ENCODE data around the gene MARCHF3. TPM values are rescaled to one million over a fixed set of nuclear protein-coding genes. Genes with fewer than 3 reads are reported as not detected.

The MARCHF3 gene
- total RNA-seq, 2 donors from 2014 or later, result 10.4 to 34.1 TPM

DNA sequence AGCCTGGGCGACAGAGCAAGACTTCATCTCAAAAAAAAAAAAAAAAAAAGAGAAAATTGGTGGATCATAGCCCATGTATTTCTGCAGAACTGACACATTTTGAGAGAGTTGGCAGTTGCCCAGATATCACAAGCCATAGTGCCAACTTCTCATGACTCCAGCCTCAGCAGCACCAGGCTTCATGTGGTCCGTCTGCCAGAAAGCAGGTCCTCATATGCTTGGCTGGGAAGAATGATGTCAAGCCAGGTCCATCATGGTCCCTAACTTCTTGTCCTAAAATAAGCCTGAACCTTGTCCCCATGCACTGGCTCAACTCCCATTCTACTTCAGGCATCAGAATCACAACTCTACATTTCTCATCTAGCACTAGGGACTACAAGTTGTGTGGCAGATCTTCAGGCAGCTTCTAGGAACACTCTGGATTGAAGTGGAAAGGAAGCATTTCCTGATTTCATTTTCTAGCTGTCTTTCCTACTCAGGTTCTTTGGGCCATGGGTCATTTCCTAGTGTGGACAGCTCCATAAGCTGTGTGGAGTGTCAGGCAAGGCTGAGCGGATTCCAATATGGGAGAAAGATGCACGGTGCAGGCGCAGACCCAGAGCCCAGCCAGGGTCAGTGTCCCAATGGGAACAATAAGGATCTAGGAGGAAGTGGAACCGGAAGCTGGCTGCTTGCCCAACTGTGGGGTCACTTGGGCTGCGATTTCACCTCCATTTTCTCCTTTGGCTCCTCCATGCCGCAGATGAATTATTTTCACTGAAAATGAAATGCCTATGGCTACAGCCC, 163.3 kb downstream of the MARCHF3 start:
- Histone ChIP-seq H3K4me3 (no peak overlapping the region), H3K9me3 (no peaks in the 10 kb centered on the region), H3K36me3 (no peaks in the 10 kb centered on the region), H3K27me3 (replicated peaks; ENCODE audit: insufficient read depth) (no peaks in the 10 kb centered on the region), H3K4me1 (ENCODE audit: control insufficient read depth in 1 of 2, low read depth in 2 of 2) (peaks cover 0 to 7% of the 10 kb centered on the region in 2 donors), H3K27ac (no peak overlapping the region)
- TF ChIP-seq, protein P1, sequence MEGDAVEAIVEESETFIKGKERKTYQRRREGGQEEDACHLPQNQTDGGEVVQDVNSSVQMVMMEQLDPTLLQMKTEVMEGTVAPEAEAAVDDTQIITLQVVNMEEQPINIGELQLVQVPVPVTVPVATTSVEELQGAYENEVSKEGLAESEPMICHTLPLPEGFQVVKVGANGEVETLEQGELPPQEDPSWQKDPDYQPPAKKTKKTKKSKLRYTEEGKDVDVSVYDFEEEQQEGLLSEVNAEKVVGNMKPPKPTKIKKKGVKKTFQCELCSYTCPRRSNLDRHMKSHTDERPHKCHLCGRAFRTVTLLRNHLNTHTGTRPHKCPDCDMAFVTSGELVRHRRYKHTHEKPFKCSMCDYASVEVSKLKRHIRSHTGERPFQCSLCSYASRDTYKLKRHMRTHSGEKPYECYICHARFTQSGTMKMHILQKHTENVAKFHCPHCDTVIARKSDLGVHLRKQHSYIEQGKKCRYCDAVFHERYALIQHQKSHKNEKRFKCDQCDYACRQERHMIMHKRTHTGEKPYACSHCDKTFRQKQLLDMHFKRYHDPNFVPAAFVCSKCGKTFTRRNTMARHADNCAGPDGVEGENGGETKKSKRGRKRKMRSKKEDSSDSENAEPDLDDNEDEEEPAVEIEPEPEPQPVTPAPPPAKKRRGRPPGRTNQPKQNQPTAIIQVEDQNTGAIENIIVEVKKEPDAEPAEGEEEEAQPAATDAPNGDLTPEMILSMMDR (IDR thresholded peaks at IDR 0.05), result no peak
- DNase-seq (ENCODE audit: low spot score) (no peak), ATAC-seq (ENCODE audit: insufficient number of reproducible peaks, low FRiP score, low read depth) (peak; percentile 37)

DNA sequence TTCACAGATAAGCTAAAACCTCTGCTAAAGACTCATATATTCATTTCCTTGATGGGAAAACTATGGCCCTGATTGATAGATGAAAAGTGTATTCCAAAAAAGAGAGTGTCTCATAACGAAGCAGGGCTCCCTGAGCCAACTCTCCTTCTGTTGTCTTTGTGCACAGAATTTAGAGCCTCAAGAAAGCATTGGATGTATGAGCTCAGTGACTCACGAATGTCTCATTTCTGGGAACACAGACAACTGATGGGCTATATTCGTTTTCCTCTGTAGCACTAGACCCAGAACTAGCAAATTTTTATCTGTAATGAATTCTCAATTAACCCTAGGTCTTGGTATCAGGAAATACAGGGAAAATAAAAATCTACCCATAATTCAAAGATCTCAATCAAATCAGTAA, 165.1 kb downstream of the MARCHF3 start:
- H3K36me3 ChIP-seq, result no peaks in the 10 kb centered on the region
- H3K9me3 ChIP-seq, result no peaks in the 10 kb centered on the region
- ATAC-seq (ENCODE audit: insufficient number of reproducible peaks, low FRiP score, low read depth) (no peak), DNase-seq (ENCODE audit: low spot score) (no peak)
- H3K4me3 ChIP-seq, result no peak overlapping the region
- no peak overlapping the region for H3K27ac ChIP-seq
- TF ChIP-seq, protein P1 (IDR thresholded peaks at IDR 0.05), result no peak
- H3K27me3 ChIP-seq (replicated peaks; ENCODE audit: insufficient read depth), result no peaks in the 10 kb centered on the region
- peaks cover 0 to 7% of the 10 kb centered on the region in 2 donors for H3K4me1 ChIP-seq (ENCODE audit: control insufficient read depth in 1 of 2, low read depth in 2 of 2)

DNA sequence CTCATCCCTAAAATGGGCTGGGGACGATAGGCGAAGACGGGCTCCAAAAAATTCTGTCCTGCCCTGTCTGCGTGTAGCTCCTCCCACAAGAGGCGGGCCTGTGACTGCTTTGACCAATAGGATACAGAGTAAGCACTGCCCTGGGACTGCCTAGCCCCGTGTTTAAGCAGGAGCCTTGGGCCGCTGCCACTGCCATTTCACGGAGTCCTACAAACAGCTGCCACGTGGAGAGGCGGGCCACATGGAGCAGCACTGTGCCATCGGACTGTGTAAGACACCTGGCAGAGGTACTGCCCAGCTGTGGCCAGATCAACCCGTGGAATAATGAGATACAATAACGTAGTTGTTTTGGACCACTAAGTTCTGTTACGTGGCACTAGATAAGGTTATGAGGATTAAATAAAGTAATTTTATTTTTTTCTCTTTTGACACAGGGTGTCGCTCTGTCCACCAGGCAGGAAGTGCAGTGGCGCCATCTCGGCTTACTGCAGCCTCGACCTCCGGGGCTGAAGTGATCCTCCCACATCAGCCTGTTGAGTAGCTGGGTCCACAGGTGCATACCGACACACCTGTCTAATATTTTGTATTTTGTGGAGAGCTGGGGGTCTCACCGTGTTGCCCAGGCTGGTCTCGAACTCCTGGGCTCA, 166.2 kb downstream of the MARCHF3 start:
- DNase-seq (ENCODE audit: low spot score) (no peak), ATAC-seq (ENCODE audit: insufficient number of reproducible peaks, low FRiP score, low read depth) (no peak)
- Histone ChIP-seq H3K9me3 (no peaks in the 10 kb centered on the region), H3K27ac (no peak overlapping the region), H3K4me1 (ENCODE audit: control insufficient read depth in 1 of 2, low read depth in 2 of 2) (peaks cover 0 to 4% of the 10 kb centered on the region in 2 donors), H3K4me3 (no peak overlapping the region), H3K27me3 (replicated peaks; ENCODE audit: insufficient read depth) (no peaks in the 10 kb centered on the region), H3K36me3 (no peaks in the 10 kb centered on the region)
- TF ChIP-seq, protein P1 (IDR thresholded peaks at IDR 0.05), result no peak

DNA sequence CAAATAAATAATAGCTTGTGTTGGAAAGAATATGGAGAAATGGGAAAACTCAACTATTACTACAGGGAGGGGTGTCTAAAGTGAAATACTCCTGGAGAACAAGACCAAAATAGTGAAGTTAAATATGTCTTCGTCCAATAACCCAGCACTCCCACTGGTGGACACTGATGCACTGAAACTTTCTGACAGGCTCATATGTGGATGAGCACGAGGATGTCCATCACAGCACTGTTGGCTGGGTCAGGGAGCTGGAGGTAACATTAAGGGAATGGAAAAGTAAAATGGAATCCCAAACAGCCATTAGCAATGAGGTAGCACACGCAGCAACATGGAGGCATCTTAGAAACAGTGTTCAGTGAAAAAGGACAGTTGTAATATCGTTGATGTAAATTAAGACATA, 167.0 kb downstream of the MARCHF3 start:
- TF ChIP-seq, protein P1 (IDR thresholded peaks at IDR 0.05), result no peak
- Histone ChIP-seq H3K36me3 (no peaks in the 10 kb centered on the region), H3K27me3 (replicated peaks; ENCODE audit: insufficient read depth) (no peaks in the 10 kb centered on the region), H3K9me3 (no peaks in the 10 kb centered on the region), H3K4me3 (no peak overlapping the region), H3K27ac (no peak overlapping the region), H3K4me1 (ENCODE audit: control insufficient read depth in 1 of 2, low read depth in 2 of 2) (no peaks in the 10 kb centered on the region)
- ATAC-seq (ENCODE audit: insufficient number of reproducible peaks, low FRiP score, low read depth) (no peak), DNase-seq (ENCODE audit: low spot score) (no peak)

DNA sequence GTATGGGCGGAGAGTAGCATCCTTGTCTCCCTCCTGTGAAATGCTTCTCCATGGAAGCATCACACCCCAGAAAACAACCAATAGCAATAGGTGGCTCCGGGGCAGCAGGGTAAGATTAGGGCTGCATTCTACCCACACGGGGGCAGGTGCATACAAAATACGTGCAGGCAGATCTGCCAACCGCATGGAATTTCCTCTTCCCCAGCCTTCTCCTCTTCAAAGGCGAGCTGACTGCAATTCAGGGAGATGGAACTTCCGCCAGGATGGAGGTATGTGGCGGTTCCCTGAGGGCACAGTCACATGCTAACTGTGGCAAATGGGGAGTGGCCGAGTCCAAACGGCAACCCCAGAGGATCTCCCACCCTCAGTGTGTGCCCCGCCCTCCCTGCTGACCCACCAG, 171.9 kb downstream of the MARCHF3 start:
- ATAC-seq (ENCODE audit: insufficient number of reproducible peaks, low FRiP score, low read depth), result no peak
- DNase-seq (ENCODE audit: low spot score), result no peak
- H3K4me3 ChIP-seq, result no peak overlapping the region
- no peaks in the 10 kb centered on the region for H3K4me1 ChIP-seq (ENCODE audit: control insufficient read depth in 1 of 2, low read depth in 2 of 2)
- H3K9me3 ChIP-seq, result no peaks in the 10 kb centered on the region
- no peaks in the 10 kb centered on the region for H3K27me3 ChIP-seq (replicated peaks; ENCODE audit: insufficient read depth)
- TF ChIP-seq, protein P1 (IDR thresholded peaks at IDR 0.05), result no peak
- no peaks in the 10 kb centered on the region for H3K36me3 ChIP-seq
- no peak overlapping the region for H3K27ac ChIP-seq
